Measurements from ENCODE around the gene SALL3.

DNA sequence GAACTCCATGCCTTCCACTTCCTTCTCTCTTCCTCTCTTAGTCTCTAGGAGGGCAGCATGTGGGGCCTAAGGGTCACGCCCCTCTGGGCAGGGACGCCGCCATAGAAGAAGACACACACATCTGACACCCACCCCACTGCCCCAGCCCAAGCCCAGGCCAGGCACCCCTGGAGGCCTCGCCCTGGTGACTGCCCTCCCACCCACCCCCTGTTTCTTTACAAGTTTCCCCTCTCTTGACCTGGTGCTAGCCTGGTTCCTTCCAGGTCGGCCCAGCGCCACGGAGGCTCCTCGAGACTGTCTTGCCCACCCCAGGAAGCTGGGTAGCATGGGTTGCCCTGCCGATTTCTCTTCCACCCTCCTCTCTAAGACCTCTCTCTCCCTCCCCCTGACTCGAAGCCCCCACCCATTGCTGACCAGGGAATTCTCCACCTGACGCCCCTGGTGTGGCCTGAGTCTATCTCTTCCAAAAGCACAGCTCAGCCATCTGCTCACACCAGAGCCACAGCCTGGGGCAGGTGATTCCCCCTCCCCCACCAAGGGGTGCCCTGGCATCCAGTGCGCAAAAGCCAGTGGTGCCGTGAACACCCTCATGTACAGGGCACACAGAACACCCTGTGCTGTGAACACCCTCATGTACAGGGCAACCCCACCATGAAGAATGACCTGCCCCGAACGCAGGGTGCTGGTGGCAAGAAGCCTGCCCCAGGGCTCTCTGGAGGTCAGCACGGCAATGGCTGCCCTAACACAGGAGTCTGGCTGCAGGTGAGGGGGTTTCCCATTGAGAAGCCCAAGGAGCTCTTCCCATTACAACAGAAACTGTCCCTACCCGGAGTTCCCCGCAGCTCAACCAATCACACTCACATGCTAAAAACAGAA, 13.5 kb upstream of the SALL3 start:
- TF ChIP-seq, protein P1, sequence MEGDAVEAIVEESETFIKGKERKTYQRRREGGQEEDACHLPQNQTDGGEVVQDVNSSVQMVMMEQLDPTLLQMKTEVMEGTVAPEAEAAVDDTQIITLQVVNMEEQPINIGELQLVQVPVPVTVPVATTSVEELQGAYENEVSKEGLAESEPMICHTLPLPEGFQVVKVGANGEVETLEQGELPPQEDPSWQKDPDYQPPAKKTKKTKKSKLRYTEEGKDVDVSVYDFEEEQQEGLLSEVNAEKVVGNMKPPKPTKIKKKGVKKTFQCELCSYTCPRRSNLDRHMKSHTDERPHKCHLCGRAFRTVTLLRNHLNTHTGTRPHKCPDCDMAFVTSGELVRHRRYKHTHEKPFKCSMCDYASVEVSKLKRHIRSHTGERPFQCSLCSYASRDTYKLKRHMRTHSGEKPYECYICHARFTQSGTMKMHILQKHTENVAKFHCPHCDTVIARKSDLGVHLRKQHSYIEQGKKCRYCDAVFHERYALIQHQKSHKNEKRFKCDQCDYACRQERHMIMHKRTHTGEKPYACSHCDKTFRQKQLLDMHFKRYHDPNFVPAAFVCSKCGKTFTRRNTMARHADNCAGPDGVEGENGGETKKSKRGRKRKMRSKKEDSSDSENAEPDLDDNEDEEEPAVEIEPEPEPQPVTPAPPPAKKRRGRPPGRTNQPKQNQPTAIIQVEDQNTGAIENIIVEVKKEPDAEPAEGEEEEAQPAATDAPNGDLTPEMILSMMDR (IDR thresholded peaks at IDR 0.05): no peak
- TF ChIP-seq POLR2A (IDR thresholded peaks at IDR 0.05) (no peak), EP300 (IDR thresholded peaks at IDR 0.05) (no peak)

Measured in ovary (tissue), 3 donors.